ENCODE results near the gene BRINP3. TPM values are rescaled to one million over a fixed set of nuclear protein-coding genes. Genes with fewer than 3 reads are reported as not detected.

The BRINP3 gene
- 0.41 and 0.69 TPM in 2 replicates for total RNA-seq (2014; rRNA removed; shearing (Covaris generic))

GRCh38 chr1:190477762-190478148 is at the start of gene BRINP3:
Gene BRINP3, minus strand, starts transcription at chr1:190477864.

